Stimulated activated CD4-positive, alpha-beta T cell treated with anti-CD3 and anti-CD28 coated beads, Interleukin-4, amount 100 ng/mL, for 4 hours (primary cell): ENCODE results near the gene TPRN.

Experiments used
- DNase-seq, 2 experiments: peaks; one replicate each; pipeline ENCODE4 v3.0.0-alpha.2; 2020

TPRN gene

GRCh38 chr9:137159105-137160053 is 41.2 kb downstream of the TPRN start:
- DNase-seq = no peak

GRCh38 chr9:137158625-137159024 is 41.9 kb downstream of the TPRN start:
- no peak for DNase-seq

GRCh38 chr9:137157618-137158415 is 42.7 kb downstream of the TPRN start:
- DNase-seq = no peak

GRCh38 chr9:137156567-137157375 is 43.8 kb downstream of the TPRN start:
- peak; percentile 65 to 83 for DNase-seq

- DNase-seq = no peak
Observed at GRCh38 chr9:137152844-137153405, 47.6 kb downstream of the TPRN start.

- DNase-seq = peak; percentile 18 to 45
Observed at GRCh38 chr9:137150617-137151457, 49.7 kb downstream of the TPRN start.

GRCh38 chr9:137149942-137150616 is 50.5 kb downstream of the TPRN start:
- DNase-seq = no peak

GRCh38 chr9:137149363-137149762 is 51.2 kb downstream of the TPRN start:
- DNase-seq = no peak

- DNase-seq = no peak
Observed at GRCh38 chr9:137148661-137149060, 51.9 kb downstream of the TPRN start.

GRCh38 chr9:137148242-137148641 is 52.3 kb downstream of the TPRN start:
- no peak for DNase-seq

GRCh38 chr9:137147793-137148160 is 52.8 kb downstream of the TPRN start:
- DNase-seq = no peak

- DNase-seq = no peak
Observed at GRCh38 chr9:137147091-137147792, 53.3 kb downstream of the TPRN start.

- no peak for DNase-seq
Observed at GRCh38 chr9:137146527-137146918, 54.0 kb downstream of the TPRN start.

GRCh38 chr9:137145731-137146526 is 54.6 kb downstream of the TPRN start:
- DNase-seq = no peak

- no peak for DNase-seq
Observed at GRCh38 chr9:137143459-137143858, 57.1 kb downstream of the TPRN start.

GRCh38 chr9:137141976-137142936 is 58.3 kb downstream of the TPRN start:
- no peak for DNase-seq
